ENCODE results near the gene CEACAM19. TPM values are rescaled to one million over a fixed set of nuclear protein-coding genes. Genes with fewer than 3 reads are reported as not detected.
"Not testable (repeated sequence)": the region's sequence is repeated elsewhere in the genome, so short reads cannot be mapped to it uniquely, and the experiment has no call there.

CEACAM19 gene
- total RNA-seq, 1 donor = 1.3 TPM

GRCh38 chr19:44628793-44629192 lies 42.5 kb upstream of the CEACAM19 start:
- no peak for TF ChIP-seq CTCF (IDR thresholded peaks at IDR 0.05; ENCODE audit: insufficient read depth, low read length)
- no peak overlapping the region for H3K4me3 ChIP-seq (ENCODE audit: low read depth, low read length)
- no peak for DNase-seq (ENCODE audit: low read depth)

DNA sequence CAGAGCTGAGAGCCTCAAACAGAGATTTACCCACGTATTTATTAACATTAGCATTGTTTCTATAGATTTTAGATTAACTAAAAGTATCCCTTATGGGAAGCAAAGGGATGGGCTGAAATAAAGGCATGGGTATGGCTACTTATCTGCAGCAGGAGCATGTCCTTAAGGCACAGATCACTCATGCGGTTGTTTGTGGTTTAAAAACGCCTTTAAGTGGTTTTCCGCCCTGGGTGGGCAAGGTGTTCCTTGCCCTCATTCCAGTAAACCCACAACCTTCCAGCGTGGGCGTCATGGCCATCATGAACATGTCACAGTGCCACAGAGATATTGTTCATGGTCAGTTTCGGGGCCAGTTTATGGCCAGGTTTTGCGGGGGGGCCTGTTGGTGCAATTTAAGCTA lies 39.7 kb upstream of the CEACAM19 start:
- H3K4me3 ChIP-seq (ENCODE audit: low read depth, low read length); DNase-seq (ENCODE audit: low read depth): not testable (repeated sequence)

DNA sequence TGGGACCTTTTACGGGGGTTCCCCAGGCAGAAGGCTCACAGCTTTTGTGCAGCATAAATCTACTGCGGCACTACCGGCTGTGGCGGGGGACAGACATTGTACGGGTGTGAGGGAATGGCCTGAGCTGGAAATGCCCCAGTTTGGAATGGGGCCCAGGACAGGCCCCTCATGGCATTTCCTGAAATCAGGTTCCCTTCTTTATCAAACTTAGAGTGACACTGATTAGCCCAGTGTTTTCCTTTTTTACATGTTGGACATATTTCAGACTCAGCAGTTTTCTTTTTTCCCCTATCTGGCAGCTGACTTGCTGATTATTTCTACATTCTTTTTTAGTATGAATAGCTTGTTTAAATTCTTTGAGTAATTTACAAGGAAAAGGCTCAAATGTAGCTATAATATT lies 37.2 kb upstream of the CEACAM19 start:
- not testable (repeated sequence) for DNase-seq (ENCODE audit: low read depth); H3K4me3 ChIP-seq (ENCODE audit: low read depth, low read length)

- no peak for TF ChIP-seq CTCF (IDR thresholded peaks at IDR 0.05; ENCODE audit: insufficient read depth, low read length)
- DNase-seq (ENCODE audit: low read depth) = no peak
- no peak overlapping the region for H3K4me3 ChIP-seq (ENCODE audit: low read depth, low read length)
Measured at GRCh38 chr19:44634785-44635184, 36.5 kb upstream of the CEACAM19 start.

- no peak overlapping the region for H3K4me3 ChIP-seq (ENCODE audit: low read depth, low read length)
- peak; percentile 67 for DNase-seq (ENCODE audit: low read depth)
- TF ChIP-seq CTCF (IDR thresholded peaks at IDR 0.05; ENCODE audit: insufficient read depth, low read length) = no peak
Measured at GRCh38 chr19:44635581-44636438, 35.5 kb upstream of the CEACAM19 start.

GRCh38 chr19:44636439-44637389 lies 34.6 kb upstream of the CEACAM19 start:
- no peak overlapping the region for H3K4me3 ChIP-seq (ENCODE audit: low read depth, low read length)
- no peak for DNase-seq (ENCODE audit: low read depth)

DNA sequence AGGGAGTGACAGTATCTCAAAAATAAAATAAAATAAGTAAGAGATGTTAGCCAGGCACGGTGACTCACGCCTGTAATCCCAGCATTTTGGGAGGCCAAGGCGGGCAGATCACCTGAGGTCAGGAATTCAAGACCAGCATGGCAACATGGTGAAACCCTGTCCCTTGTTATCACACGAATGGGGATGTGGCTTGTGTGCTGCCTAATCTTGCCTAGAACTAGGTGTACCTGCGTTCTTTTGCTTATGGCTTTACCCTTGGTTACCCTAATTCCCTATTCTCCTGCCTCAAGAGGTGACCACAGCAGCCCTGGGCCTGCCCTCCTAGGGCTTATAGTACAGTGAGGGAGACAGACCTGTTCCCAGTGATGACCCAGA lies 33.9 kb upstream of the CEACAM19 start:
- TF ChIP-seq CTCF (IDR thresholded peaks at IDR 0.05; ENCODE audit: insufficient read depth, low read length) = no peak
- DNase-seq (ENCODE audit: low read depth) = no peak
- H3K4me3 ChIP-seq (ENCODE audit: low read depth, low read length) = no peak overlapping the region

More at GRCh38 chr19:44636439-44637389, 34.6 kb upstream of the CEACAM19 start:
- no peak for TF ChIP-seq CTCF (IDR thresholded peaks at IDR 0.05; ENCODE audit: insufficient read depth, low read length)
